A549 (cell line): ENCODE measurements around the gene SLC12A8. TPM values are rescaled to one million over a fixed set of nuclear protein-coding genes. Genes with fewer than 3 reads are reported as not detected.

Source experiments
- ATAC-seq, 2 experiments: fragments of 200-7000 bp in 1 of 2; fragments of >200 bp in 1 of 2; cut with Nextera tagmentation in 1 of 2; cut with Tn5 transposase in 1 of 2; 3 replicates each; pipeline versions ENCODE4 v1.8.0 to v1.9.1; 2018 to 2020; ENCODE audit warnings: mild to moderate bottlenecking in 1 of 2, moderate library complexity in 1 of 2
- CTCF ChIA-PET: fragments of 300-600 bp; sonication (Branson Sonifier 250); formaldehyde crosslinking; extraction: SDS; loops from one replicate; lab custom pipeline; 2021; ENCODE audit warnings: antibody characterized with exemption, inconsistent platforms; lab: Yijun Ruan, JAX
- POLR2A ChIA-PET: fragments of 350-600 bp; formaldehyde crosslinking; extraction: SDS; loops from one replicate; lab custom pipeline; 2021; ENCODE audit warnings: antibody characterized with exemption, inconsistent platforms; lab: Yijun Ruan, JAX
- DNase-seq, 2 experiments: peaks; one replicate each; pipeline versions ENCODE4 v3.0.0 to v3.0.0-alpha.2; 2011 to 2016; ENCODE audit warnings: low read depth in 1 of 2, low spot score in 1 of 2
- FAIRE-seq: peaks from 2 replicates; lab custom pipeline; 2011; peaks lifted over from hg19 to GRCh38; lab: Jason Lieb, UNC
- H3K27ac ChIP-seq, 2 experiments: fragments of >200 bp; sonication (Bioruptor Twin); formaldehyde crosslinking; 3 replicates each; pipeline ENCODE4 v1.5.1; 2016 to 2017
- H3K4me1 ChIP-seq: fragments of >200 bp; sonication (Bioruptor Twin); formaldehyde crosslinking; 3 replicates; pipeline ENCODE4 v1.6.1; 2016
- H3K4me2 ChIP-seq: fragments of >200 bp; sonication (Bioruptor Twin); formaldehyde crosslinking; 3 replicates; pipeline ENCODE4 v1.6.1; 2016
- H3K4me3 ChIP-seq: fragments of >200 bp; sonication (Bioruptor Twin); formaldehyde crosslinking; 3 replicates; pipeline ENCODE4 v1.5.1; 2016
- H3K9me3 ChIP-seq: fragments of >200 bp; sonication (Bioruptor Twin); formaldehyde crosslinking; 3 replicates; pipeline ENCODE4 v1.6.1; 2016
- FOSL2 ChIP-seq, 2 experiments: fragments of 450-650 bp in 1 of 2; fragments of >200 bp in 1 of 2; sonication (Bioruptor Twin) in 1 of 2; formaldehyde crosslinking; IDR thresholded peaks; 2 replicates each; pipeline versions ENCODE4 v1.5.0 to v1.6.1; 2016 to 2020; ENCODE audit warnings: mild to moderate bottlenecking in 1 of 2, moderate library complexity in 1 of 2
- HOXA7 ChIP-seq: fragments of 250-450 bp; sonication (Bioruptor Pico); IDR thresholded peaks from 2 replicates; pipeline ENCODE4 v1.5.0; 2020; ENCODE audit warnings: mild to moderate bottlenecking, moderate library complexity
- JUN ChIP-seq, 2 experiments: fragments of >200 bp; sonication (Bioruptor Twin); formaldehyde crosslinking; IDR thresholded peaks; 2 replicates in 1 of 2; 3 replicates in 1 of 2; pipeline ENCODE4 v1.6.1; 2016 to 2017
- KDM5A ChIP-seq: fragments of 200-600 bp; sonication (generic); IDR thresholded peaks from 2 replicates; pipeline ENCODE4 v1.6.1; 2016; ENCODE audit warnings: antibody characterized with exemption, mild to moderate bottlenecking
- NFE2L2 ChIP-seq: fragments of 150-350 bp; conservative IDR thresholded peaks from 2 replicates; pipeline ENCODE4 v1.6.1; 2014; ENCODE audit warnings: low read length
- NR3C1 ChIP-seq: fragments of >200 bp; sonication (Bioruptor Twin); formaldehyde crosslinking; IDR thresholded peaks from 3 replicates; pipeline ENCODE4 v1.6.1; 2017
- WGBS: methylation state at CpG from one replicate; pipeline ENCODE4 v1.1.6; 2017; ENCODE audit errors: missing lambda C conversion rate; 5-methylcytosine and 5-hydroxymethylcytosine counted together
- polyA plus RNA-seq, 4 experiments: library from polyadenylated mRNA; depleted of rRNA in 3 of 4; stranded (reverse); fragments of >200 nt; fragmentation: RNase III in 1 of 4; extraction: RNeasy Plus Mini Kit Qiagen cat#74134 plus additional on column Dnase treatment in 1 of 4; gene quantifications; 2 replicates in 3 of 4; 3 replicates in 1 of 4; pipeline ENCODE4 v1.2.3, GENCODE V29; 2011 to 2017
- TF ChIP-seq, protein P1 (sequence below): IDR thresholded peaks from 2 replicates; pipeline ENCODE4 v1.6.1; 2012; ENCODE audit warnings: low read depth, borderline replicate concordance
- TF ChIP-seq, protein P2 (sequence below): fragments of >200 bp; sonication (Bioruptor Twin); formaldehyde crosslinking; IDR thresholded peaks from 3 replicates; pipeline ENCODE4 v1.5.1; 2016
- TF ChIP-seq, protein P3 (sequence below): fragments of 200-600 bp; sonication (generic); IDR thresholded peaks from 2 replicates; pipeline ENCODE4 v1.6.1; 2016; ENCODE audit warnings: antibody characterized with exemption, mild to moderate bottlenecking, moderate library complexity
- TF ChIP-seq, protein P4 (sequence below): fragments of >200 bp; sonication (Bioruptor Twin); formaldehyde crosslinking; IDR thresholded peaks from 3 replicates; pipeline ENCODE4 v1.6.1; 2016
- TF ChIP-seq, protein P5 (sequence below): fragments of >200 bp; sonication (Bioruptor Twin); formaldehyde crosslinking; IDR thresholded peaks from 2 replicates; pipeline ENCODE4 v1.6.1; 2016

The SLC12A8 gene
- polyA plus RNA-seq, 2 of the 4 experiments (the other 2 are of a cell fraction): 1.1 to 4.2 TPM

DNA sequence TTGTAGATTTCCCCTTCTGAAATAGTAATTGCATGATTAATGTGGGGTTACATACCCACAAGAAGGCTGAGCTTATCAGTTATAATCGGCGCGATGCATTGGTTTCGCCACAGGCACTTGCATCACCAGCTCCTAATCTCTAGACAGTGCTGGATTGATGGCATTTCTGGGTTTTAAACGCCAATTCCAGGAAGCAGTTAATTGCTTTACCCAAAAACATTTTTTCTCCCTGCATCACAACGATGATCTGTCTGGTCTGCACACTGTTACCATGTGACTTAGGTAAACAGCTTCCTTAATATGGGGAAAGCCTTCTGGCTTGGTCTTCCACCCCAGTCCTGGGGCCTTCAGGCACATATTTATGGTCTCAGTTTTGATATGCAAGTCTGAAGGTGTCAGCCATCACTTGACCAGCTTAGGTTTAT is 86.7 kb downstream of the SLC12A8 start:
- Histone ChIP-seq H3K4me3 (no peak overlapping the region), H3K4me2 (no peak overlapping the region), H3K4me1 (peaks cover 15% of the 10 kb centered on the region), H3K27ac (no peak overlapping the region), H3K9me3 (no peaks in the 10 kb centered on the region)
- ATAC-seq (no peak), FAIRE-seq (no peak), DNase-seq (no peak)
- no peak for TF ChIP-seq HOXA7
- POLR2A ChIA-PET: no interaction called here
- CTCF ChIA-PET: interaction anchor here (0.7 kb wide), 1 partner anchor 24 kb away, joined by 3 read pairs; no protein-coding TSS in a partner anchor
- WGBS: 76% methylated on average over 6 of the region's 6 CpGs

DNA sequence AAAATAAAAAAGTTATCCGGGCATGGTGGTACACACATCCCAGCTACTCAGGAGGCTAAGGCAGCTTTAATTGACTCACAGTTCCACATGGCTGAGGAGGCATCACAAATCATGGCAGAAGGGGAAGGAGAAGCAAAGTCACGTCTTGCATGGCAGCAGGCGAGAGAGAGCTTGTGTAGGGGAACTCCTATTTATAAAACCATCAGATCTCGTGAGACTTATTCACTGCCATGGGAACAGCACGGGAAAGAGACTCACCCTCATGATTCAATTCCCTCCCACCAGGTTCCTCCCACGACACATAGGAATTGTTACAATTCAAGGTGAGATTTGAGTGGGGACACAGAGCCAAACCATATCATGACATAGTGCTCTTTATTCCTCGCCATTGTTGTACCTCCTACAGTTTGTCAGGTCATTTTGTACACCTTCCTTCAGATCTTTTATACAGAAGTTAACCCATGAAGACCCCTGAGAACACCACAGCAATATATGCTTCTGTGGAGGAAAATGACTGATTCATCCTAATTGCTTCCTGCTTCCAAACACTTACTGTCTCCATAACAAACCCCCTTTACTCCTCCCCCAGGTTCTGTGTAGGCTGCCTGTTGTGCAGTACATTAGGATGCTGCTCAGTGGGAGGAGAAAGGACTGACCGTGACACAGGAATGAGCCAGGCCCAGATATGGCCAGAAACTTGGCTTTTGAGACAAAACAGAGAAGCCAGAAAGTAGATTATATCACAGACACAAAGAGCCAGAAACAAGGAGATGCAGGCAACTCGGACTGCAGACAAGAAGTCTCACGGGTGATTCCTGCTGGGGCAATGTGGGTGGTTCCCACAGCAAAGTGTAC is 88.9 kb downstream of the SLC12A8 start:
- FAIRE-seq: no peak
- Histone ChIP-seq H3K9me3 (no peaks in the 10 kb centered on the region), H3K4me2 (no peak overlapping the region), H3K27ac (no peak overlapping the region), H3K4me1 (peaks cover 1% of the 10 kb centered on the region; the same call in 2 of the 3 replicates), H3K4me3 (no peak overlapping the region)
- TF ChIP-seq NR3C1: no peak
- TF ChIP-seq, protein P1, sequence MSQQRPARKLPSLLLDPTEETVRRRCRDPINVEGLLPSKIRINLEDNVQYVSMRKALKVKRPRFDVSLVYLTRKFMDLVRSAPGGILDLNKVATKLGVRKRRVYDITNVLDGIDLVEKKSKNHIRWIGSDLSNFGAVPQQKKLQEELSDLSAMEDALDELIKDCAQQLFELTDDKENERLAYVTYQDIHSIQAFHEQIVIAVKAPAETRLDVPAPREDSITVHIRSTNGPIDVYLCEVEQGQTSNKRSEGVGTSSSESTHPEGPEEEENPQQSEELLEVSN: no peak
- no peak for TF ChIP-seq KDM5A
- no peak for TF ChIP-seq NFE2L2
- TF ChIP-seq JUN (IDR thresholded peaks at IDR 0.05): no peak
- TF ChIP-seq FOSL2 (IDR thresholded peaks at IDR 0.05): no peak
- no peak for TF ChIP-seq FOSL2 (CRISPR knock-in tag; IDR thresholded peaks at IDR 0.05)
- TF ChIP-seq, protein P2, sequence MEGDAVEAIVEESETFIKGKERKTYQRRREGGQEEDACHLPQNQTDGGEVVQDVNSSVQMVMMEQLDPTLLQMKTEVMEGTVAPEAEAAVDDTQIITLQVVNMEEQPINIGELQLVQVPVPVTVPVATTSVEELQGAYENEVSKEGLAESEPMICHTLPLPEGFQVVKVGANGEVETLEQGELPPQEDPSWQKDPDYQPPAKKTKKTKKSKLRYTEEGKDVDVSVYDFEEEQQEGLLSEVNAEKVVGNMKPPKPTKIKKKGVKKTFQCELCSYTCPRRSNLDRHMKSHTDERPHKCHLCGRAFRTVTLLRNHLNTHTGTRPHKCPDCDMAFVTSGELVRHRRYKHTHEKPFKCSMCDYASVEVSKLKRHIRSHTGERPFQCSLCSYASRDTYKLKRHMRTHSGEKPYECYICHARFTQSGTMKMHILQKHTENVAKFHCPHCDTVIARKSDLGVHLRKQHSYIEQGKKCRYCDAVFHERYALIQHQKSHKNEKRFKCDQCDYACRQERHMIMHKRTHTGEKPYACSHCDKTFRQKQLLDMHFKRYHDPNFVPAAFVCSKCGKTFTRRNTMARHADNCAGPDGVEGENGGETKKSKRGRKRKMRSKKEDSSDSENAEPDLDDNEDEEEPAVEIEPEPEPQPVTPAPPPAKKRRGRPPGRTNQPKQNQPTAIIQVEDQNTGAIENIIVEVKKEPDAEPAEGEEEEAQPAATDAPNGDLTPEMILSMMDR: no peak
- TF ChIP-seq, protein P3, sequence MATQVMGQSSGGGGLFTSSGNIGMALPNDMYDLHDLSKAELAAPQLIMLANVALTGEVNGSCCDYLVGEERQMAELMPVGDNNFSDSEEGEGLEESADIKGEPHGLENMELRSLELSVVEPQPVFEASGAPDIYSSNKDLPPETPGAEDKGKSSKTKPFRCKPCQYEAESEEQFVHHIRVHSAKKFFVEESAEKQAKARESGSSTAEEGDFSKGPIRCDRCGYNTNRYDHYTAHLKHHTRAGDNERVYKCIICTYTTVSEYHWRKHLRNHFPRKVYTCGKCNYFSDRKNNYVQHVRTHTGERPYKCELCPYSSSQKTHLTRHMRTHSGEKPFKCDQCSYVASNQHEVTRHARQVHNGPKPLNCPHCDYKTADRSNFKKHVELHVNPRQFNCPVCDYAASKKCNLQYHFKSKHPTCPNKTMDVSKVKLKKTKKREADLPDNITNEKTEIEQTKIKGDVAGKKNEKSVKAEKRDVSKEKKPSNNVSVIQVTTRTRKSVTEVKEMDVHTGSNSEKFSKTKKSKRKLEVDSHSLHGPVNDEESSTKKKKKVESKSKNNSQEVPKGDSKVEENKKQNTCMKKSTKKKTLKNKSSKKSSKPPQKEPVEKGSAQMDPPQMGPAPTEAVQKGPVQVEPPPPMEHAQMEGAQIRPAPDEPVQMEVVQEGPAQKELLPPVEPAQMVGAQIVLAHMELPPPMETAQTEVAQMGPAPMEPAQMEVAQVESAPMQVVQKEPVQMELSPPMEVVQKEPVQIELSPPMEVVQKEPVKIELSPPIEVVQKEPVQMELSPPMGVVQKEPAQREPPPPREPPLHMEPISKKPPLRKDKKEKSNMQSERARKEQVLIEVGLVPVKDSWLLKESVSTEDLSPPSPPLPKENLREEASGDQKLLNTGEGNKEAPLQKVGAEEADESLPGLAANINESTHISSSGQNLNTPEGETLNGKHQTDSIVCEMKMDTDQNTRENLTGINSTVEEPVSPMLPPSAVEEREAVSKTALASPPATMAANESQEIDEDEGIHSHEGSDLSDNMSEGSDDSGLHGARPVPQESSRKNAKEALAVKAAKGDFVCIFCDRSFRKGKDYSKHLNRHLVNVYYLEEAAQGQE: no peak
- TF ChIP-seq, protein P4, sequence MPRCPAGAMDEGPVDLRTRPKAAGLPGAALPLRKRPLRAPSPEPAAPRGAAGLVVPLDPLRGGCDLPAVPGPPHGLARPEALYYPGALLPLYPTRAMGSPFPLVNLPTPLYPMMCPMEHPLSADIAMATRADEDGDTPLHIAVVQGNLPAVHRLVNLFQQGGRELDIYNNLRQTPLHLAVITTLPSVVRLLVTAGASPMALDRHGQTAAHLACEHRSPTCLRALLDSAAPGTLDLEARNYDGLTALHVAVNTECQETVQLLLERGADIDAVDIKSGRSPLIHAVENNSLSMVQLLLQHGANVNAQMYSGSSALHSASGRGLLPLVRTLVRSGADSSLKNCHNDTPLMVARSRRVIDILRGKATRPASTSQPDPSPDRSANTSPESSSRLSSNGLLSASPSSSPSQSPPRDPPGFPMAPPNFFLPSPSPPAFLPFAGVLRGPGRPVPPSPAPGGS: no peak
- TF ChIP-seq, protein P5, sequence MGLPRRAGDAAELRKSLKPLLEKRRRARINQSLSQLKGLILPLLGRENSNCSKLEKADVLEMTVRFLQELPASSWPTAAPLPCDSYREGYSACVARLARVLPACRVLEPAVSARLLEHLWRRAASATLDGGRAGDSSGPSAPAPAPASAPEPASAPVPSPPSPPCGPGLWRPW: no peak
- ChIA-PET POLR2A (no interaction called here), CTCF (interaction anchor here (0.6 kb wide), 1 partner anchor 316 kb away, joined by 4 read pairs; no protein-coding TSS in a partner anchor)
- no peak for DNase-seq
- WGBS: 81% methylated on average over 10 of the region's 10 CpGs
- no peak for ATAC-seq
